ENCODE measurements around the gene ATL3.
A peak's percentile ranks its signal among the peaks of the same experiment; 100 is the strongest.
"Not testable (repeated sequence)": the region's sequence is repeated elsewhere in the genome, so short reads cannot be mapped to it uniquely, and the experiment has no call there.

The ATL3 gene

DNA sequence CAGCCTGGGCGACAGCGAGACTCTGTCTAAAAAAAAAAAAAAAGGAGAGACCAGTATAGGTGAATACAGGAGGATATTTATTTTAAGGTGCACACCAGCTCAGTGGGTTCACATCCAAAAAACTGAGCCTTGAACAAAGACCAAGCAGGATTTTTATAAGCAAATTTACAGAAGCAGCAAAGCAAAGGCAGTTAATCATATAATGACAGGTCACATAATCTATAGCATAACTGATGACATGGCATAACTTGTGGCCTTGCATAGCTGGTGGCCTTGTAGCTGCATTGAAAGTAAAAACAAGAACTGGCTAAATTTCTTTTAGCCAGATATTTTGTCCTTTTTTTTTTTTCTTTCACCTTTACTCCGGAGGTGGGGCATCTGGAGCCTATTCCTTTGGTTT is 54.2 kb downstream of the ATL3 start:
- DNase-seq: no peak

DNA sequence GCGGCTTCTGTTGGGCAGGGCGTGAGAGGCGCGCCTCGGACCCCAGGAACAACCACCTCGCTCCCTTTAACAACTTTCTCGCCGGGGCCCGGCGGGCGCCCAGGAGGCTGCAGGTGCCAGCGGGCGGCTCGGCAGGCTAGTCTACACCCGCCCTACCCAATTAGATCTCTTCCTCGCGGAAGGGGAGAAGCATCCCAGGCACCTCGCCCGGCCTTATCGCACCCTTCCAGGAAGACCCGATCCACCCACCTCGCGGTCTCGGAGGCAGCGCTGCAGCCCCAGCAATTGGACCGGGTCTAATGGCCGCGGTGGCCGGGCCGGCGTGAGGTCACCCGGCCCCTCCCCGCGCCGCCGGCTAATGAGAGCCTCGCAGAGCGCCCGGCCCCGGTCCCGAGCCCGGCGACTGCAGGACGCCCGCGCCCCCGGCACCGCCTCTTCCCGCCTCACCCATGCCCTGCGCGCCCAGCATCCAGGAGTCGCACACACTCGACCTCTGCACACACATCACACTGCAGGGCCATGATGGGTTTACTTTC is 57.0 kb downstream of the ATL3 start, which contains the start of gene PLAAT3:
PLAAT3 (minus strand) TSS at position 298 of the 536 bp plus-strand sequence. CDS start 419 bp downstream, outside the sequence.
- peak; percentile 23 for DNase-seq

DNA sequence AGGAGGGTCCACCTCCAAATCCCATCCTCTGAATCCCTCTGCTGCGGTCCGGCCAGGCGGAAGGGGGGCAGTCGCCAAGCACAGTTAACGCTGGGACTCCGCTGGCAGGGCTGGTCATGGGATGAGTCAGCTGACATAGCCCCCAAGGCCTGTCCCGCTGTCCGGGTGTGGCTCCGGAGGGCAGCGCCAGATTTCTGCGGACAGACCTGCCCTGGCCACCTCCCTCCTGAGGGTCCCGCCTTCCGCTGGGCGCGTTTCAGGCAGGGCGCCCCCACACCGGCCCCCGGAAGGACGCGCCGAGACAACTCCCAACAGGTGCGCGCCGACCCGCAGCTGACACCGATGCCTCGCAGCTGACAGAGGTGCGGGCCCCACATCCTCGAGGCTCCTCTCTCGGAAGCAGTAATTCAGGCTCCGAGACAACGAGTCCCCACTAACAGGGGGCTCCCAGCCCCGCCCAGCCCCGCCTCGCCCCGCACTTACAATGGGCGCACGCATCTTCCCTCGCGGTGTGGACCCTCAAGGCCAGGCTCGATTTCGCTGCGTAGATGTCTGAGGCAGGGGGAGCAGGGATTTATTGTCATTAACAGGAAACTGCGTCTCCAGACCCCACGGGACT is 57.5 kb downstream of the ATL3 start:
- no peak for DNase-seq

- DNase-seq: no peak
These were observed 59.0 kb downstream of the ATL3 start for GRCh38 chr11:63612181-63612580.

GRCh38 chr11:63611395-63611747 is 59.8 kb downstream of the ATL3 start:
- DNase-seq: no peak

DNA sequence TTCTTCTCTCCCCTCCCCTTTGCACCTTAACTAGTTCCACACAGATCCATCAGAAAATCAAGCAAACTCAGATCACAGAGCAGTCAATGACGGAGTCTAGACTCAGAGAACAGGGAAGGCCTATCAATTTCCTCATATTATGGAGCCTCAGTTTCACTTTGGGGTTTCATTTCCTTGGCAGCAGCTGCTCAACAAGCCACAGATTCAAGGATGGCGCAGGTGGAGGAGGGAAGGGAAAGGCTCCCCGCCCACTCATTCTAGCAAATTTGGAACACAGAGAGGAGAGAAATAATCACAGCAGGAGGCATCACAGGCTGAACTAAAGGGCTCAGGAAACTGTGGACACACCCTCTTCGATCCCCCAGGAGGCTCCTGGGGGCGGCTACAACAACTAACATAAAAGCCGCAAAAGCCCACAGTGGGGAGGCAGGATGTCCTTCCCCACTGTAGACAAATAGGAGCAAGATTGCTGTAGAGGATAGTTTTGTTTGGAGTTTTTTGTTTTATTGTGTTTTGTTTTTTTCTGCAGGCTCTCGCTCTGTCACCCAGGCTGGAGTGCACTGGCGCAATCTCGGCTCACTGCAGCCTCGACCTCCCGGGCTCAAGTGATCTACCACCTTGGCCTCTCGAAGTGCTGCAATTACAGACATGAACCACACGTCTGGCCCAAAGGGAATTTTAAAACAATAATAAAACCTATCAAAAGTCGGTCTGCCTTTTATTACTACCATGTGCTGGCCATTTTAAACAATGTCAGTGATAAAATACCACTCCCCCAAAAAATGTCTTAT is 60.4 kb downstream of the ATL3 start:
- no peak for DNase-seq

GRCh38 chr11:63609971-63610580 is 61.1 kb downstream of the ATL3 start:
- DNase-seq: no peak

GRCh38 chr11:63609536-63609935 is 61.6 kb downstream of the ATL3 start:
- DNase-seq: no peak

GRCh38 chr11:63608353-63609345 is 62.5 kb downstream of the ATL3 start:
- no peak for DNase-seq

DNA sequence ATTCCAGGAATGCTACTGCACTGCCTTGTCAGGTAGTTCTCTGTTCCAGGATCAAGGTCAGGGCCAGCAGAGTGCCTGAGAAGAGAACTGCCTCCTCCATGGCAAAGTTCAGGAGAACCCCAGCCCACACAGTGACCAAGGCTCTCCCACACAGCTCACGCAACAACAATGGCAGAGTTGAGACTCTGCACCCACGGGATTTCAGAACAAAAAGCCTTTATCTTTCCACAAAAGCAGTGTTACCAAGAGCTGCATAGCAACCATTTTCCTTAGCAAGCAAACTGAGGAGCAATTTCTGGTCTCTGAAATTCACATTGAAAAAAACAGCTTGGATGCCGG is 68.0 kb downstream of the ATL3 start:
- no peak for DNase-seq

GRCh38 chr11:63602290-63603179 is 68.6 kb downstream of the ATL3 start:
- not testable (repeated sequence) for DNase-seq

GRCh38 chr11:63599211-63600122 is 71.7 kb downstream of the ATL3 start:
- no peak for DNase-seq

DNA sequence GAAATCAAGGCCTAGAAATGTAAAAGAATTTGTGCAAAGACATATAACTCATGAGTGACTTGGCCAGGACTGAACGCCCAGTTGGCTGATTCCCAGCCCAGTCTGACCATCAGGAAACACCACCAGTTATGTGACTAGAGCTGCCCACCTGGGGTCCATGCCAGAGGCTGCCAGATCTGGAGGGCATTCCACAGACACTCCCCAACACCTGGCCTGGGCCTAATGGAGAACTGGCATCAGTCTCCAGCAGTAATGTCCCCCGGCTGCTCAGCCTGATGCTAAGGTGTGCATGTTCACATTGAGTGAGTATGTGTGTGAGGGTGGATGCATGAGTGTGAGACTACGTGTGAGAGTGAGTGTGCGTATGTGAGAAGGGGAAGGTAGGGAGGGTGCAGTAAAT is 72.6 kb downstream of the ATL3 start:
- no peak for DNase-seq

DNA sequence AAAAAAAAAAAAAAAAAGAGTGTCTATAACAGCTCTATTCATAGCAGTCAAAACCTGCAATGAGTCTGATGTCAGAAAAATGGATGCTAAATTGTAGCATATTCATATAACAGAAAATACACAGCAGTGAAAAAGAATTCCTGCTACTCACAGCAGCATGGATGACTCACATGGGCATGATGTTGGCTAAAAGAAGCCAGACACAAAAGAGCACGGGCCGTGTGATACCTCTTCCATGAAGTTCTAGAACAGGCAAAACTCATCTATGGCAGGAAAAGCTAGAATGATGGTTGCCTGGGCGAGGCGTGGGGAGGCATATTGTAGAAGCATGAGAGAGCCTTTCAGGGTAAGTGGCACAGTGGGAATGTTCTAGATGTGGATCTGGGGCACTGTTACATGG is 75.9 kb downstream of the ATL3 start:
- DNase-seq: no peak

GRCh38 chr11:63592975-63593395 is 78.2 kb downstream of the ATL3 start:
- no peak for DNase-seq

DNA sequence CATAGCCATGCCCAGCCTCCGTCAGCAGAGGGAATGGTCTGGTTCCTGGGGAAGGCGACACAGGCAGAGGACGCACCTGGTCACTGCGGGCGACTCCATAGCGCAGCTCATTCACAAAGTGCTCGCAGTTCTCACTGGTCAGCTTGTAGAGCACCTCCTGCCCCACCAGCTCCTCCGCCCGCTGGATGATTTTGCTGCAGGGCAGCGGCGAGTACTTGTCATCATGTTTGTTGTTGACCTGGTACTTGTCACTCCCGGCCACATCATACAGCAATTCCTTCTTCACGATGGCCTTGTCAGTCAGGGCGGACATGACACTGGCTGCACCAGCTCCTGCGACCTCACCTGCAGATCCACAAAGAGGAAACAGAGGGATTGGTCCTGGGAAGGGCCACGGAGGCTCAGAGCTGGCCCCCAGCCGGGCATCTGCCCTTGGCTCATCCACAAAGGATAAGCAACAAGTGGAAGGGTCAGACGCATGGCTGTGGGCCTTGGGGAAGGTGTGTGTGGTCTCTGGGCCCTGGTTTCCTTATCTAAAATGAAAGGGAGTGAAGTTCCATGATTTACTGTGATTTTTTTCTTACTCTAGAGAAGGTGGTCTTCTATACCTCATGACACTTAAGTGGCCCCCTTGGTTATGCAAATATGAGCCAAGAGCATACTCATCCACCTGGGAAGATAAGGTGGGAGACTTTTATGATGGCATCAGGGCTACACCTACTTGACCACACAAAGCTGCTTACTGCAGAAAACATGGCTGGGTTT is 81.0 kb downstream of the ATL3 start:
- DNase-seq: no peak

GRCh38 chr11:63589000-63589399 is 82.2 kb downstream of the ATL3 start:
- no peak for DNase-seq

DNA sequence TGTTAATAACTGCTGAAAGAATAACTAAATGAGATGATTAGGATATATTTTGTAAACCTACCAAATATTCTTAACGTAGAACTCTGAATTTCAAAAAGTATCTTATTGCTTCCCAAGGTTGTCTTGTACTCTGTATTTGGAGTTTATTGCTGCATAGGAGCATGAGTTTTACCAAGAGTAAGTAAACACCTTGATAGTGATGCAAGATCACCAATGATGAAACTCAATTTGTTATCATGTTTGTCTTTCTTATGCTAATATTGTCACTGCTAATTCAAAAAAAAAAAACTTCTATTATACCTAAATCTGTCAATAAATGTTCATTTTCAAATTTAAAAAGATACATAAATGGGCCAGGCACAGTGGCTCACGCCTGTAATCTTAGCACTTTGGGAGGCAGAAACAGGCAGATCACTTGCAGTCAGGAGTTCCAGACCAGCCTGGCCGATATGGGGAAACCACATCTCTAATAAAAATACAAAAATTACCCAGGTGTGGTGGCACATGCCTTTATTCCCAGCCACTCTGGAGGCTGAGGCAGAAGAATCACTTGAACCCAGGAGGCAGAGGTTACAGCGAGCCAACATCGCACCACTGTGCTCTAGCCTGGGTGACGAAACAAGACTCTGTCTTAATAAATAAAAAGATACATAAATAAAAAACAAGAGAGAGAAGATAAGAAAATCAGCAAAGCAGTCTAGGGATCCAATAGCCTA is 84.6 kb downstream of the ATL3 start:
- no peak for DNase-seq

DNA sequence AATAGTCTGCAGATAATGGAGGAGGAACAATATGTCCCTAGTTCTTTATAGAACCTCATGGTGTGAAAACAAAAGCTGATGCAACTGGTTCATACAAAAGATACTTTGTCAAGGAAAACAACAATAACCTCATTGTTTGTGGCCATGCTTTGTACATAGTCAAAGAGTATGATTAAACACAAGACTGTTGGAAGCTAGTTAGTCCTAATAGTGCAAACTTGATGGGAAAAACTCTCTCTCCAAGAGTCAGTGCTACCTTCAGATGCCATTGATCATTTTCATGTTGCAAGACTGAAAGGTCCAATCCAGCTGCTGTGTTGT is 87.9 kb downstream of the ATL3 start:
- DNase-seq: no peak

All from DMS 273 treated with DMSO at 0.1 percent for 48 hours (cell line).